ENCODE results near the gene FAM184A.
A peak's percentile ranks its signal among the peaks of the same experiment; 100 is the strongest.
"Not testable (repeated sequence)": the region's sequence is repeated elsewhere in the genome, so short reads cannot be mapped to it uniquely, and the experiment has no call there.

Gene FAM184A

GRCh38 chr6:119078376-119079282 lies at the start of gene FAM184A:
FAM184A (minus strand) TSS chr6:119078664; CDS start chr6:119078299, 365 bp downstream.
- peak in 57 of 58 donors; percentile 20 to 82 (median 64) for DNase-seq

GRCh38 chr6:119127627-119128026 lies 49.2 kb upstream of the FAM184A start:
- DNase-seq, result no peak

GRCh38 chr6:119126826-119127225 lies 48.4 kb upstream of the FAM184A start:
- DNase-seq, result no peak

GRCh38 chr6:119126140-119126539 lies 47.7 kb upstream of the FAM184A start:
- DNase-seq, result no peak

- no peak for DNase-seq
These were observed 47.1 kb upstream of the FAM184A start for GRCh38 chr6:119125576-119125975.

GRCh38 chr6:119124079-119124824 lies 45.8 kb upstream of the FAM184A start:
- DNase-seq, result no peak

GRCh38 chr6:119122336-119122735 lies 43.9 kb upstream of the FAM184A start:
- DNase-seq, result no peak

- DNase-seq, result no peak
These were observed 42.9 kb upstream of the FAM184A start for GRCh38 chr6:119121367-119121766.

- DNase-seq, result no peak
These were observed 41.5 kb upstream of the FAM184A start for GRCh38 chr6:119119989-119120388.

GRCh38 chr6:119119062-119119461 lies 40.6 kb upstream of the FAM184A start:
- not testable (repeated sequence) for DNase-seq

GRCh38 chr6:119116712-119117281 lies 38.3 kb upstream of the FAM184A start:
- DNase-seq, result no peak

GRCh38 chr6:119113961-119114360 lies 35.5 kb upstream of the FAM184A start:
- DNase-seq, result no peak

- DNase-seq, result no peak
These were observed 34.5 kb upstream of the FAM184A start for GRCh38 chr6:119112812-119113530.

- peak in 18 of 58 donors; percentile 1 to 70 (median 18) for DNase-seq
These were observed 32.4 kb upstream of the FAM184A start for GRCh38 chr6:119110601-119111548.

- DNase-seq, result no peak
These were observed 31.3 kb upstream of the FAM184A start for GRCh38 chr6:119109654-119110325.

GRCh38 chr6:119108076-119108475 lies 29.6 kb upstream of the FAM184A start:
- no peak for DNase-seq

- DNase-seq, result no peak
These were observed 26.8 kb upstream of the FAM184A start for GRCh38 chr6:119105282-119105681.

GRCh38 chr6:119102901-119103300 lies 24.4 kb upstream of the FAM184A start:
- DNase-seq, result no peak

GRCh38 chr6:119100115-119100514 lies 21.7 kb upstream of the FAM184A start:
- DNase-seq, result no peak
